Smooth muscle cell (in vitro differentiated cells): ENCODE data around the gene APOBEC3F. TPM values are rescaled to one million over a fixed set of nuclear protein-coding genes. Genes with fewer than 3 reads are reported as not detected.

ENCODE experiments used
- DNase-seq: peaks from one replicate; lab custom pipeline; 2025; ENCODE audit not compliant: unreplicated experiment; lab: John Stamatoyannopoulos, UW
- H2AFZ ChIP-seq: fragments of 200-600 bp; sonication (generic); 2 replicates; pipeline ENCODE4 v1.6.0; 2016; ENCODE audit warnings: antibody characterized with exemption, low read depth, mild to moderate bottlenecking
- H3F3A ChIP-seq: fragments of 200-600 bp; sonication (generic); 2 replicates; pipeline ENCODE4 v1.6.0; 2017; ENCODE audit warnings: antibody characterized with exemption, low read depth
- H3K27ac ChIP-seq: fragments of 200-600 bp; sonication (generic); 2 replicates; pipeline ENCODE4 v1.5.1; 2016; ENCODE audit warnings: low read depth, mild to moderate bottlenecking
- H3K27me3 ChIP-seq: fragments of 200-600 bp; sonication (generic); 2 replicates; pipeline ENCODE4 v1.6.1; 2016; ENCODE audit warnings: low read depth, mild to moderate bottlenecking
- H3K36me3 ChIP-seq: fragments of 200-600 bp; sonication (generic); 2 replicates; pipeline ENCODE4 v1.5.1; 2016; ENCODE audit warnings: low read depth
- H3K4me1 ChIP-seq: fragments of 200-600 bp; sonication (generic); 2 replicates; pipeline ENCODE4 v1.5.1; 2016; ENCODE audit warnings: low read depth
- H3K4me2 ChIP-seq: fragments of 200-600 bp; sonication (generic); 2 replicates; pipeline ENCODE4 v1.6.0; 2016; ENCODE audit warnings: mild to moderate bottlenecking
- H3K4me3 ChIP-seq: fragments of 200-600 bp; sonication (generic); 2 replicates; pipeline ENCODE4 v1.5.1; 2016; ENCODE audit warnings: mild to moderate bottlenecking
- H3K79me2 ChIP-seq: fragments of 200-600 bp; sonication (generic); 2 replicates; pipeline ENCODE4 v1.6.0; 2016; ENCODE audit warnings: low read depth, mild to moderate bottlenecking
- H3K9ac ChIP-seq: fragments of 200-600 bp; sonication (generic); 2 replicates; pipeline ENCODE4 v1.6.0; 2016; ENCODE audit warnings: low read depth
- H3K9me3 ChIP-seq: fragments of 200-600 bp; sonication (generic); replicated peaks from 2 replicates; pipeline ENCODE4 v1.5.1; 2016; ENCODE audit warnings: low read depth
- H4K20me1 ChIP-seq: fragments of 200-600 bp; sonication (generic); 2 replicates; pipeline ENCODE4 v1.6.0; 2016; ENCODE audit warnings: low read depth
- CTCF ChIP-seq: fragments of 200-600 bp; sonication (generic); IDR thresholded peaks from 2 replicates; pipeline ENCODE4 v1.5.1; 2017; ENCODE audit warnings: borderline replicate concordance, mild to moderate bottlenecking, antibody characterized with exemption; ENCODE audit not compliant: insufficient read depth, poor library complexity, severe bottlenecking
- WGBS: methylation state at CpG from one replicate; pipeline ENCODE4 v1.1.7; 2016; ENCODE audit warnings: low lambda C conversion rate; 5-methylcytosine and 5-hydroxymethylcytosine counted together
- polyA plus RNA-seq: library from polyadenylated mRNA; unstranded; fragments of >200 nt; fragmentation: Nextera tagmentation; extraction: Ambion mirVana; gene quantifications from 2 replicates; pipeline ENCODE4 v1.2.1, GENCODE V29; 2016
- total RNA-seq: library from RNA; depleted of rRNA; stranded (reverse); fragments of >200 nt; gene quantifications from 2 replicates; pipeline ENCODE4 v1.2.3, GENCODE V29; 2014

The APOBEC3F gene
- total and polyA plus RNA-seq, 2 experiments from 2014 or later, result 1.3 to 8.2 TPM

GRCh38 chr22:39097098-39098020 lies 56.7 kb downstream of the APOBEC3F start, which contains the start of gene APOBEC3H:
Gene APOBEC3H (plus strand): TSS chr22:39097244. CDS start chr22:39100279, 3,035 bp downstream.
- H3K4me2 ChIP-seq, result peak within 1 kb of the TSS; percentile 51
- no peak for DNase-seq
- 81% methylated on average over 9 of the region's 9 CpGs for whole genome bisulfite sequencing

GRCh38 chr22:39098026-39098425 lies 57.4 kb downstream of the APOBEC3F start:
- no peak overlapping the region for H3K4me2 ChIP-seq
- no peaks in the 10 kb centered on the region for H3K36me3 ChIP-seq
- WGBS, result 76% methylated on average over 6 of the region's 6 CpGs
- H3K9ac ChIP-seq, result no peak overlapping the region
- peaks cover 13% of the 10 kb centered on the region for H3K4me1 ChIP-seq
- H3K79me2 ChIP-seq, result no peaks in the 10 kb centered on the region
- H3K27me3 ChIP-seq, result no peaks in the 10 kb centered on the region
- peak overlapping the region; percentile 89 for H2AFZ ChIP-seq
- H3F3A ChIP-seq, result no peaks in the 10 kb centered on the region
- no peak overlapping the region for H3K4me3 ChIP-seq
- DNase-seq, result no peak
- TF ChIP-seq CTCF, result no peak
- H4K20me1 ChIP-seq, result no peaks in the 10 kb centered on the region
- no peaks in the 10 kb centered on the region for H3K9me3 ChIP-seq
- H3K27ac ChIP-seq, result no peak overlapping the region

More at GRCh38 chr22:39097098-39098020, 56.7 kb downstream of the APOBEC3F start, which contains the start of gene APOBEC3H:
- peak within 1 kb of the TSS; percentile 89 for H2AFZ ChIP-seq
- peaks cover 13% of the 10 kb centered on the region for H3K4me1 ChIP-seq
- H3K79me2 ChIP-seq, result no peaks in the 10 kb centered on the region
- H3K9me3 ChIP-seq, result no peaks in the 10 kb centered on the region
- no peaks in the 10 kb centered on the region for H4K20me1 ChIP-seq
- TF ChIP-seq CTCF, result no peak
- H3K27me3 ChIP-seq, result no peaks in the 10 kb centered on the region
- H3K27ac ChIP-seq, result peak within 1 kb of the TSS; percentile 35
- H3K4me3 ChIP-seq, result no peak within 1 kb of the TSS
- no peak within 1 kb of the TSS for H3K9ac ChIP-seq
- no peaks in the 10 kb centered on the region for H3K36me3 ChIP-seq
- H3F3A ChIP-seq, result no peaks in the 10 kb centered on the region

GRCh38 chr22:39098576-39098975 lies 57.9 kb downstream of the APOBEC3F start:
- Histone ChIP-seq H3K79me2 (no peaks in the 10 kb centered on the region), H3K27ac (no peak overlapping the region), H3K4me3 (no peak overlapping the region), H3K9ac (no peak overlapping the region), H3K27me3 (no peaks in the 10 kb centered on the region), H3K9me3 (no peaks in the 10 kb centered on the region), H4K20me1 (no peaks in the 10 kb centered on the region), H2AFZ (no peak overlapping the region), H3K4me2 (no peak overlapping the region), H3K36me3 (no peaks in the 10 kb centered on the region), H3K4me1 (peaks cover 13% of the 10 kb centered on the region), H3F3A (no peaks in the 10 kb centered on the region)
- 90% methylated on average over 8 of the region's 8 CpGs for WGBS
- no peak for DNase-seq
- TF ChIP-seq CTCF, result no peak
